MM.1S (cell line): ENCODE measurements around the gene GABRP.

ENCODE experiments used
- CTCF ChIP-seq: fragments of 300-600 bp; sonication (generic); IDR thresholded peaks from 2 replicates; pipeline ENCODE4 v1.5.1; 2016; ENCODE audit warnings: antibody characterized with exemption, low read length, mixed read lengths
- EZH2 ChIP-seq: fragments of 300-600 bp; sonication (generic); optimal IDR thresholded peaks from 2 replicates; pipeline ENCODE3; 2017; ENCODE audit warnings: low read depth, mild to moderate bottlenecking, antibody characterized with exemption, low read length, mixed read lengths
- EZH2phosphoT487 ChIP-seq: fragments of 300-600 bp; sonication (generic); IDR thresholded peaks from 2 replicates; pipeline ENCODE4 v1.6.1; 2018; ENCODE audit warnings: antibody characterized with exemption, low read length

GRCh38 chr5:170737591-170737990, 45.9 kb upstream of the GABRP start:
- no peak for TF ChIP-seq CTCF
- TF ChIP-seq EZH2 = no peak
- no peak for TF ChIP-seq EZH2phosphoT487
